Sigmoid colon (tissue), 3 donors: Measurements from ENCODE around the gene ABI1.

Experiments used
- CTCF ChIP-seq, 4 experiments: fragments of 450-650 bp in 3 of 4; fragments of 200-600 bp in 1 of 4; IDR thresholded peaks; one replicate each; pipeline ENCODE4 v1.5.1; 2016 to 2019; ENCODE audit warnings: antibody characterized with exemption in 4 of 4, mild to moderate bottlenecking in 3 of 4, moderate library complexity in 2 of 4
- POLR2A ChIP-seq, 2 donors: fragments of 450-650 bp; IDR thresholded peaks; one replicate each; pipeline ENCODE4 v1.6.1; 2016; ENCODE audit warnings: antibody characterized with exemption in 2 of 2, mild to moderate bottlenecking in 2 of 2, moderate library complexity in 2 of 2

DNA sequence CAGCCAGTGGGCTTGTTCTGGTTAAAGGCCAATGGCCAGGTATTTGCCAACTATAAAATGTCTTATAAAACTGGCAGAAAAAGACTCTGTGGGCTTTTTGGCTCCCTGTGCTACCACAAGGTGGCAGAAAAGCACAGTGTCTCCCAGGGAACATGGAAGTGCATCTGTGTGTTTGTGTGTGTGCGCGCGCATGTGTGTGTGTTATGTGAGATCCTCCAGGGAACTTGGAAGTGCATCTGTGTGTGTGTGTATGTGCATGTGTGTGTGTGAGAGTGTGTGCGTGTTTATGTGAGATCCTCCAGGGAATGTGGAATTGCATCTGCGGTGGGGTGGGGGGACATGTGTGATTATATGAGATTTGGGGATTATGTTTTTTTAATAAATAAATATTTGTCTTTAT, 30.2 kb upstream of the ABI1 start:
- no peak for TF ChIP-seq CTCF (IDR thresholded peaks at IDR 0.05)
- TF ChIP-seq POLR2A (IDR thresholded peaks at IDR 0.05), result no peak
